ENCODE measurements around the gene USP3. TPM values are rescaled to one million over a fixed set of nuclear protein-coding genes. Genes with fewer than 3 reads are reported as not detected.

The USP3 gene
- total RNA-seq, 2 donors from 2014 or later: 51.5 to 52.5 TPM

GRCh38 chr15:63535689-63536088, 31.3 kb downstream of the USP3 start:
- DNase-seq: no peak
- Mint-ChIP-seq H3K36me3 (ENCODE audit: low read depth) (peaks cover 12% of the 10 kb centered on the region), H3K4me1 (peaks cover 61% of the 10 kb centered on the region), H3K27me3 (ENCODE audit: insufficient read depth) (no peaks in the 10 kb centered on the region), H3K4me3 (no peak overlapping the region), H3K9me3 (no peaks in the 10 kb centered on the region), H3K27ac (no peak overlapping the region)
- Histone ChIP-seq H3K4me3 (ENCODE audit: low read length) (no peak overlapping the region), H3K36me3 (ENCODE audit: control insufficient read depth, insufficient read depth, low read length) (peaks cover 19% of the 10 kb centered on the region), H3K9me3 (ENCODE audit: control insufficient read depth, low read length) (no peaks in the 10 kb centered on the region), H3K4me1 (ENCODE audit: control insufficient read depth, insufficient read depth, low read length) (peaks cover 9% of the 10 kb centered on the region), H3K27ac (ENCODE audit: low read depth, low read length) (peak overlapping the region; percentile 4), H3K27me3 (ENCODE audit: control insufficient read depth, insufficient read depth, low read length, poor library complexity, severe bottlenecking) (no peaks in the 10 kb centered on the region), H3K9ac (ENCODE audit: extremely low read depth, low read length, poor library complexity, severe bottlenecking) (no peak overlapping the region)
- no peak for TF ChIP-seq CTCF (conservative IDR thresholded peaks at IDR 0.05)
- 84% methylated on average over 3 of the region's 3 CpGs; no CpG with 5 or more reads in 1 of the 2 experiments for WGBS, 2 experiments (ENCODE audit: insufficient coverage in 1 of 2, insufficient read length in 1 of 2)

- no peak for TF ChIP-seq CTCF (conservative IDR thresholded peaks at IDR 0.05)
- peaks cover 9% of the 10 kb centered on the region for H3K4me1 ChIP-seq (ENCODE audit: control insufficient read depth, insufficient read depth, low read length)
- peak overlapping the region; percentile 31 for H3K27ac Mint-ChIP-seq
These were observed 34.5 kb downstream of the USP3 start for GRCh38 chr15:63538876-63539275.

GRCh38 chr15:63539521-63539920, 35.1 kb downstream of the USP3 start:
- H3K9me3 ChIP-seq (ENCODE audit: control insufficient read depth, low read length): no peaks in the 10 kb centered on the region
- peaks cover 35% of the 10 kb centered on the region for H3K36me3 ChIP-seq (ENCODE audit: control insufficient read depth, insufficient read depth, low read length)
- Mint-ChIP-seq H3K27ac (no peak overlapping the region), H3K27me3 (ENCODE audit: insufficient read depth) (no peaks in the 10 kb centered on the region), H3K9me3 (no peaks in the 10 kb centered on the region), H3K4me3 (no peak overlapping the region), H3K36me3 (ENCODE audit: low read depth) (peaks cover 12% of the 10 kb centered on the region), H3K4me1 (peaks cover 55% of the 10 kb centered on the region)
- no peak overlapping the region for H3K27ac ChIP-seq (ENCODE audit: low read depth, low read length)
- 83 to 92% methylated on average over 3 to 5 of the region's 6 CpGs for WGBS, 2 experiments (ENCODE audit: insufficient coverage in 1 of 2, insufficient read length in 1 of 2)
- H3K27me3 ChIP-seq (ENCODE audit: control insufficient read depth, insufficient read depth, low read length, poor library complexity, severe bottlenecking): no peaks in the 10 kb centered on the region
- no peak overlapping the region for H3K9ac ChIP-seq (ENCODE audit: extremely low read depth, low read length, poor library complexity, severe bottlenecking)
- peaks cover 9% of the 10 kb centered on the region for H3K4me1 ChIP-seq (ENCODE audit: control insufficient read depth, insufficient read depth, low read length)
- no peak for DNase-seq
- H3K4me3 ChIP-seq (ENCODE audit: low read length): no peak overlapping the region
- no peak for TF ChIP-seq CTCF (conservative IDR thresholded peaks at IDR 0.05)

More at GRCh38 chr15:63538876-63539275, 34.5 kb downstream of the USP3 start:
- 90% methylated on average over 2 of the region's 3 CpGs; no CpG with 5 or more reads in 1 of the 2 experiments for WGBS, 2 experiments (ENCODE audit: insufficient coverage in 1 of 2, insufficient read length in 1 of 2)
- no peaks in the 10 kb centered on the region for H3K9me3 Mint-ChIP-seq
- Histone ChIP-seq H3K4me3 (ENCODE audit: low read length) (no peak overlapping the region), H3K27ac (ENCODE audit: low read depth, low read length) (no peak overlapping the region), H3K9me3 (ENCODE audit: control insufficient read depth, low read length) (no peaks in the 10 kb centered on the region), H3K36me3 (ENCODE audit: control insufficient read depth, insufficient read depth, low read length) (peaks cover 35% of the 10 kb centered on the region), H3K9ac (ENCODE audit: extremely low read depth, low read length, poor library complexity, severe bottlenecking) (no peak overlapping the region), H3K27me3 (ENCODE audit: control insufficient read depth, insufficient read depth, low read length, poor library complexity, severe bottlenecking) (no peaks in the 10 kb centered on the region)
- H3K36me3 Mint-ChIP-seq (ENCODE audit: low read depth): peaks cover 12% of the 10 kb centered on the region
- H3K4me3 Mint-ChIP-seq: no peak overlapping the region
- no peak for DNase-seq
- H3K4me1 Mint-ChIP-seq: peaks cover 55% of the 10 kb centered on the region
- no peaks in the 10 kb centered on the region for H3K27me3 Mint-ChIP-seq (ENCODE audit: insufficient read depth)
